Esophagus mucosa (tissue), 1 donor: Measurements from ENCODE around the gene OR5AS1. TPM values are rescaled to one million over a fixed set of nuclear protein-coding genes. Genes with fewer than 3 reads are reported as not detected.
"Not testable (repeated sequence)": the region's sequence is repeated elsewhere in the genome, so short reads cannot be mapped to it uniquely, and the experiment has no call there.

ENCODE experiments used
- ATAC-seq: fragments of 200-7000 bp; cut with Tn5 transposase; one replicate; pipeline ENCODE4 v1.9.1; 2020
- total RNA-seq: library from RNA; stranded (reverse); gene quantifications from one replicate; pipeline ENCODE4 v1.2.4, GENCODE V29; 2023
- donor health status: DM: yes; HTN: yes; CAD: no.

OR5AS1 gene
- not detected for total RNA-seq

DNA sequence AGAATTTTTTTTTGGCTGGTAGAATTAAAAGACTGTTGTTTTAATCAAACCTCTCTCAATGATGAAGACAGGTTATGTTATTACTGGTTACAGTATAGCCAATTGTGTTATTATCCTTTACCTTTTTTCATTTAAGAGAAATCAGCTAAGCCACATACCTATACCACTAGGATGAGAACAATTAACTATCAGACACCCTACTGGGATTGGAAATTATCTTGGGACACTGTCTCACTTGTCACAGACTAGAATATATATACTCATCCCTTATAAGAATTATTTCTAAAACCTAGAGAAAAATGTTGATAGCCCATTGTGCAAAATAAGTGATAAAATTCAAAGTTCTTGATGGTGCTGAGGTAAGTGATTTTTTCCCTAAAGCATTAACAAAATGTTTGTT is at the start of gene OR5AS1:
OR5AS1 (plus strand) TSS at position 301 of the 400 bp plus-strand sequence. CDS start 2,765 bp downstream, outside the sequence.
- no peak for ATAC-seq

- no peak for ATAC-seq
Observed at GRCh38 chr11:55994525-55994924, 32.9 kb upstream of the OR5AS1 start, which contains the start of gene OR5F1. OR5F1 (minus strand) TSS chr11:55994625; CDS start chr11:55994625, 0 bp downstream.

- ATAC-seq = no peak
Observed at GRCh38 chr11:56010716-56011115, 16.7 kb upstream of the OR5AS1 start.

DNA sequence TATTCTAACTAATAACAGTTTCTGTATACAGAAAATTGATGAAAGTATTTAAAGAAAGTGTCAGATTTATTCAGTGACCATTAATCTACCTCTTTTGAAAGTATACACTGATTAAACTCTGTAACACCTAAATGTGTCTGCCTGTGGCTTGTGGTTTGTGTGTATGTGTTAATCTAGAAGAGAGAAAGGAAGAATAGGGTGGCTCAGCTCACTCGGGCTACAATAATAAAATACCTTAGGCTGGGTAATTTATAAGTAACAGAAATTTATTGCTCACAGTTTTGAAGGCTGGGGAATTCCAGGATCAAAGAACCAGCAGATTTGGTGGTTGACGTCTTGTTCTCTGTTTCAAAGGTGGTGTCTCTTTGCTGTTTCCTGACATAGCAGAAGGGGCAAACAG is 13.6 kb upstream of the OR5AS1 start:
- ATAC-seq = no peak

DNA sequence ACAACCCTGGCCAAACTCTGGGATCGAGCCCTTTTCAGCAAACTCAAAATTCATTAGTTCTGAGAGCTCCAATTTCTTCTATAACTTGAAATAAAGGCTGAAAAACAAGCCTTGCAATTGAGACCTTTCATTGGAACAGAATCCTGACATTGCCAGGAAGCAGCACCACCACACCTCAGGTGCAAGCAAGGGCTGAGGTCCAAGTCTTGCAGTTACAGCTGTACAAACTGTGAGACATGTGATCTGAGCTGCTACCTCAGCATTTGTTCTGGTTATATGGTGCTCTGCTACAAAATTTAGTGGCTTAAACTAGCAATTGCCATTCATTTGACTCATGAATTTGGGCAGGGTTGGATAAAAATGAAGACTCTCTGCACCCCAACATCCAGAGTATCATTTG is 18.1 kb downstream of the OR5AS1 start:
- ATAC-seq = no peak

DNA sequence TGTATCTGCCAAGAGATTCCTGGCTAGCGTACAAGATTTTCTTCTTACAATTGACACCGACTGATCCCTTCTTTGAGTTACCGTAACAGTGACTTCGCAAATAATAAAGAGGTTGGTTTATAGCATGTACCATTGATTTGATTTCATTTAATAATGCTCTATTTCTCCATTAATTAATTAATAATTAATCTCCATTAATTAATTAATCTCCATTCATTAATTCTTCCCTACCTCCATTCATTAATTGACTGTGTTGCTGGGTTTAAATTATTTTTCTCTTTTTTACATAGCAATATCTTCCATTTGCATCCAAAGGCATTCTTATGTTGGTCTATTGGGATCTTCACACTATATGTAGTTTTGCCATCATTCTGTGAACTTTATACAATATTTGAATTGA is 21.0 kb downstream of the OR5AS1 start:
- no peak for ATAC-seq

GRCh38 chr11:56049487-56049886 is 22.0 kb downstream of the OR5AS1 start:
- no peak for ATAC-seq

GRCh38 chr11:56056366-56056765 is 28.9 kb downstream of the OR5AS1 start:
- ATAC-seq = not testable (repeated sequence)

DNA sequence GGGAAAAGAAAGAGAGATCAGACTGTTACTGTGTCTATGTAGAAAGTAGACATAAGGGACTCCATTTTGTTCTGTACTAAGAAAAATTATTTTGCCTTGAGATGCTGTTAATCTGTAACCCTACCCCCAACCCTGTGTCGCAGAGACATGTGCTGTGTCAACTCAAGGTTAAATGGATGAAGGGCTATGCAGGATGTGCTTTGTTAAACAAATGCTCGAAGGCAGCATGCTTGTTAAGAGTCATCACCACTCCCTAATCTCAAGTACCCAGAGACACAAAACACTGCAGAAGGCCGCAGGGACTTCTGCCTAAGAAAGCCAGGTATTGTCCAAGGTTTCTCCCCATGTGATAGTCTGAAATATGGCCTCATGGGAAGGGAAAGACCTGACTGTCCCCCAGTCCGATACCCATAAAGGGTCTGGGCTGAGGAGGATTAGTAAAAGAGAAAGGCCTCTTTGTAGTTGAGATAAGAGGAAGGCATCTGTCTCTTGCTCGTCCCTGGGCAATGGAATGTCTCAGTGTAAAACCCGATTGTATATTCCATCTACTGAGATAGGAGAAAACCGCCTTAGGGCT is 30.3 kb downstream of the OR5AS1 start:
- ATAC-seq = not testable (repeated sequence)

DNA sequence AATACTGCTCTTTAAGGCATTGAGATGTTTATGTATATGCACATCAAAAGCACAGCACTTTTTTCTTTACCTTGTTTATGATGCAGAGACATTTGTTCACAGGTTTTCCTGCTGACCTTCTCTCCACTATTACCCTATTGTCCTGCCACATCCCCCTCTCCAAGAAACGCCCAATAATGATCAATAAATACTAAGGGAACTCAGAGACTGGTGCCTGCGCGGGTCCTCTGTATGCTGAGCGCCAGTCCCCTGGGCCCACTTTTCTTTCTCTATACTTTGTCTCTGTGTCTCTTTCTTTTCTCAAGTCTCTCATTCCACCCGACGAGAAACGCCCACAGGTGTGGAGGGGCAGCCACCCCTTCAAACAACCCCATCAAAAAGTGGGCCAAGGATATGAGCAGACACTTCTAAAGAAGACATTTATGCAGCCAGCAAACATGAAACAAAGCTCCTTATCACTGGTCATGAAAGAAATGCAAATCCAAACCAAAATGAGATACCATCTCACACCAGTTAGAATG is 30.9 kb downstream of the OR5AS1 start:
- not testable (repeated sequence) for ATAC-seq

DNA sequence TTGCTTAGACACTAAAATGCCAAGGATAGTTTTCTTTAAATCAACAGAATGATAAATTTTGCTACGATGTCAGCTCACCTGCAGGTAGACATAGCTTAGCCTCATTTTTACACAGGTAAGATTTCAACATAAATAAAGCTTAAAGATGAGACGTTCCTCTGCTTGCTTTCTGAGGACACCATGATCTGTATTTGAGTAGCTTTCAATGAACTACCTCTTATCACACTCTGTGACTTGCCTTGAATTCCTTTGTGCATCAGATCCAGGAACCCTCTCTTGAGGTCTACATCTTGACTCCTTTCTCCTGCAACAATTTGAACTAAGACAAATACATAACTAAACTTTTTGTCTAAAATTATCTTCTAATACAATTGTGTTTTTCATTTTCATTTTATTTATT is 39.5 kb downstream of the OR5AS1 start:
- ATAC-seq = no peak

Other genes starting within 250 kb of the OR5AS1 start
- not detected for gene OR5D14, start 232.1 kb upstream of the OR5AS1 start, total RNA-seq
- not detected for gene OR5L1, start 216.3 kb upstream of the OR5AS1 start, total RNA-seq
- gene OR5D18, start 208.0 kb upstream of the OR5AS1 start, total RNA-seq = not detected
- not detected for gene OR5L2, start 200.4 kb upstream of the OR5AS1 start, total RNA-seq
- gene OR5D16, start 188.9 kb upstream of the OR5AS1 start, total RNA-seq = not detected
- not detected for gene TRIM51, start 144.4 kb upstream of the OR5AS1 start, total RNA-seq
- not detected for gene OR5W2, start 113.1 kb upstream of the OR5AS1 start, total RNA-seq
- gene OR5I1, start 91.3 kb upstream of the OR5AS1 start, total RNA-seq = not detected
- not detected for gene OR10AG1, start 57.7 kb upstream of the OR5AS1 start, total RNA-seq
- gene OR5F1, start 33.0 kb upstream of the OR5AS1 start, total RNA-seq = not detected
- gene OR8I2, start 65.7 kb downstream of the OR5AS1 start, total RNA-seq = not detected
- not detected for gene OR8H2, start 76.0 kb downstream of the OR5AS1 start, total RNA-seq
- gene OR8H3, start 94.7 kb downstream of the OR5AS1 start, total RNA-seq = not detected
- gene OR8J3, start 112.5 kb downstream of the OR5AS1 start, total RNA-seq = not detected
- gene OR8K5, start 132.7 kb downstream of the OR5AS1 start, total RNA-seq = not detected
- gene OR5J2, start 149.0 kb downstream of the OR5AS1 start, total RNA-seq = not detected
- gene OR5T2, start 206.6 kb downstream of the OR5AS1 start, total RNA-seq = not detected
- gene OR5T3, start 224.6 kb downstream of the OR5AS1 start, total RNA-seq = not detected
- not detected for gene OR5T1, start 246.5 kb downstream of the OR5AS1 start, total RNA-seq